DOHH2 (cell line): ENCODE measurements around the gene IGDCC3.

ENCODE experiments used
- H3F3A ChIP-seq: fragments of 200-600 bp; sonication (generic), shearing (Covaris generic); 2 replicates; pipeline ENCODE4 v1.6.0; 2016; ENCODE audit warnings: antibody characterized with exemption, mild to moderate bottlenecking; ENCODE audit not compliant: control insufficient read depth, insufficient read depth
- H3K27ac ChIP-seq: fragments of 200-600 bp; sonication (generic); 2 replicates; pipeline ENCODE4 v1.5.1; 2014; ENCODE audit warnings: low read depth, mild to moderate bottlenecking, low read length, moderate library complexity
- H3K27me3 ChIP-seq: fragments of 200-600 bp; sonication (generic); 2 replicates; pipeline ENCODE4 v1.6.1; 2014; ENCODE audit warnings: mild to moderate bottlenecking, low read length, mixed read lengths; ENCODE audit not compliant: control insufficient read depth
- H3K36me3 ChIP-seq: fragments of 200-600 bp; sonication (generic); 2 replicates; pipeline ENCODE4 v1.6.1; 2014; ENCODE audit warnings: mild to moderate bottlenecking, low read length, moderate library complexity, mixed read lengths; ENCODE audit not compliant: control insufficient read depth
- H3K4me1 ChIP-seq: fragments of 200-600 bp; sonication (generic); 2 replicates; pipeline ENCODE4 v1.6.1; 2014; ENCODE audit warnings: mild to moderate bottlenecking, low read length, mixed read lengths; ENCODE audit not compliant: control insufficient read depth
- H3K4me2 ChIP-seq: fragments of 200-600 bp; sonication (generic); 2 replicates; pipeline ENCODE4 v1.6.0; 2014; ENCODE audit warnings: mild to moderate bottlenecking, low read length, moderate library complexity
- H3K4me3 ChIP-seq: fragments of 200-600 bp; sonication (generic); 2 replicates; pipeline ENCODE4 v1.5.1; 2014; ENCODE audit warnings: mild to moderate bottlenecking, low read length, mixed read lengths
- H3K79me2 ChIP-seq: fragments of 200-600 bp; sonication (generic); 2 replicates; pipeline ENCODE4 v1.6.1; 2014; ENCODE audit warnings: mild to moderate bottlenecking, low read length, mixed read lengths; ENCODE audit not compliant: control insufficient read depth
- H3K9me2 ChIP-seq: fragments of 200-600 bp; sonication (generic); replicated peaks from 2 replicates; pipeline ENCODE4 v1.6.1; 2014; ENCODE audit warnings: mild to moderate bottlenecking, low read length, mixed read lengths; ENCODE audit not compliant: control insufficient read depth
- H3K9me3 ChIP-seq: fragments of 200-600 bp; sonication (generic); 2 replicates; pipeline ENCODE4 v1.6.1; 2014; ENCODE audit warnings: antibody characterized with exemption, low read length, mixed read lengths; ENCODE audit not compliant: control insufficient read depth, insufficient read depth
- H4K20me1 ChIP-seq: fragments of 200-600 bp; sonication (generic); 2 replicates; pipeline ENCODE4 v1.6.0; 2014; ENCODE audit warnings: low read depth, mild to moderate bottlenecking, antibody characterized with exemption, low read length, moderate library complexity; ENCODE audit not compliant: control insufficient read depth, insufficient read depth
- EZH2phosphoT487 ChIP-seq: fragments of 200-600 bp; sonication (generic); IDR thresholded peaks from 2 replicates; pipeline ENCODE4 v1.6.1; 2017; ENCODE audit warnings: borderline replicate concordance, mild to moderate bottlenecking, antibody characterized with exemption, low read length, moderate library complexity, mixed read lengths
- TF ChIP-seq, protein P1 (sequence below): fragments of 200-600 bp; sonication (generic); IDR thresholded peaks from one replicate; pipeline ENCODE4 v1.5.1; 2014; ENCODE audit warnings: antibody characterized with exemption, mild to moderate bottlenecking, low read depth, low read length; ENCODE audit not compliant: poor library complexity, severe bottlenecking

Gene IGDCC3

GRCh38 chr15:65303687-65304380, 74.0 kb downstream of the IGDCC3 start:
- no peaks in the 10 kb centered on the region for H4K20me1 ChIP-seq
- peak overlapping the region; percentile 91 for H3K4me2 ChIP-seq
- H3K27ac ChIP-seq, result peak overlapping the region; percentile 74
- peak overlapping the region; percentile 75 for H3K4me3 ChIP-seq
- H3K9me3 ChIP-seq, result peaks cover 7% of the 10 kb centered on the region; the same call in 1 of the 2 replicates
- H3K27me3 ChIP-seq, result no peaks in the 10 kb centered on the region
- no peaks in the 10 kb centered on the region for H3K36me3 ChIP-seq
- H3K9me2 ChIP-seq, result no peaks in the 10 kb centered on the region
- H3K79me2 ChIP-seq, result no peaks in the 10 kb centered on the region
- peaks cover 22% of the 10 kb centered on the region for H3F3A ChIP-seq
- peaks cover 33% of the 10 kb centered on the region for H3K4me1 ChIP-seq
- no peak for TF ChIP-seq EZH2phosphoT487
- TF ChIP-seq, protein P1, sequence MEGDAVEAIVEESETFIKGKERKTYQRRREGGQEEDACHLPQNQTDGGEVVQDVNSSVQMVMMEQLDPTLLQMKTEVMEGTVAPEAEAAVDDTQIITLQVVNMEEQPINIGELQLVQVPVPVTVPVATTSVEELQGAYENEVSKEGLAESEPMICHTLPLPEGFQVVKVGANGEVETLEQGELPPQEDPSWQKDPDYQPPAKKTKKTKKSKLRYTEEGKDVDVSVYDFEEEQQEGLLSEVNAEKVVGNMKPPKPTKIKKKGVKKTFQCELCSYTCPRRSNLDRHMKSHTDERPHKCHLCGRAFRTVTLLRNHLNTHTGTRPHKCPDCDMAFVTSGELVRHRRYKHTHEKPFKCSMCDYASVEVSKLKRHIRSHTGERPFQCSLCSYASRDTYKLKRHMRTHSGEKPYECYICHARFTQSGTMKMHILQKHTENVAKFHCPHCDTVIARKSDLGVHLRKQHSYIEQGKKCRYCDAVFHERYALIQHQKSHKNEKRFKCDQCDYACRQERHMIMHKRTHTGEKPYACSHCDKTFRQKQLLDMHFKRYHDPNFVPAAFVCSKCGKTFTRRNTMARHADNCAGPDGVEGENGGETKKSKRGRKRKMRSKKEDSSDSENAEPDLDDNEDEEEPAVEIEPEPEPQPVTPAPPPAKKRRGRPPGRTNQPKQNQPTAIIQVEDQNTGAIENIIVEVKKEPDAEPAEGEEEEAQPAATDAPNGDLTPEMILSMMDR, result no peak

DNA sequence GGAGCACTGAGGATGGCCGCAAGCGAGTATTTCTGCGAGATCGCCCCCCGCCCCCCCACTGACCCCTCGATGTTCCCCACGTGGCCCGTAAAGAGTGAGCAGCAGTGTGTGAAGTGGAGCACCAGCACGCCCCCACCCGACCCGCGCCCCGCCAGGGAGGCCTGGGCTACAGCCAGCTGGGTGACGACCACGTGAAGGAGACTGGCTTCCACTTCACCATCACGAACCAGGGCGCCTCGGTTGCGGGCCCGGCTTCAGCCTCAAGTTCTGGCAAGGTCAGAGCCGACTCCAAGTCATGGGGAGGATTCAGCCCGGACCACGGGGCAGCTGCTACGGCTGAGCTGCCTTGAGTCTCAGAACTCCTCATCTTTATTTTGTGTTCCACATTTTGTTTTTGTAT, 75.7 kb downstream of the IGDCC3 start:
- no peak for TF ChIP-seq EZH2phosphoT487
- TF ChIP-seq, protein P1, result no peak
- Histone ChIP-seq H3K9me2 (no peaks in the 10 kb centered on the region), H3K27ac (no peak overlapping the region), H3K27me3 (no peaks in the 10 kb centered on the region), H3K4me2 (no peak overlapping the region), H3K79me2 (no peaks in the 10 kb centered on the region), H4K20me1 (no peaks in the 10 kb centered on the region), H3K4me1 (peaks cover 43% of the 10 kb centered on the region), H3K36me3 (no peaks in the 10 kb centered on the region), H3K9me3 (peaks cover 7% of the 10 kb centered on the region; the same call in 1 of the 2 replicates), H3K4me3 (no peak overlapping the region), H3F3A (peaks cover 25% of the 10 kb centered on the region)

GRCh38 chr15:65300924-65301441, 76.8 kb downstream of the IGDCC3 start:
- H3F3A ChIP-seq, result peaks cover 25% of the 10 kb centered on the region
- TF ChIP-seq, protein P1, result no peak
- TF ChIP-seq EZH2phosphoT487, result no peak
- no peak overlapping the region for H3K27ac ChIP-seq
- no peak overlapping the region for H3K4me2 ChIP-seq
- no peak overlapping the region for H3K4me3 ChIP-seq
- no peaks in the 10 kb centered on the region for H3K79me2 ChIP-seq
- peaks cover 7% of the 10 kb centered on the region; the same call in 1 of the 2 replicates for H3K9me3 ChIP-seq
- no peaks in the 10 kb centered on the region for H3K36me3 ChIP-seq
- no peaks in the 10 kb centered on the region for H4K20me1 ChIP-seq
- no peaks in the 10 kb centered on the region for H3K27me3 ChIP-seq
- H3K4me1 ChIP-seq, result peaks cover 49% of the 10 kb centered on the region
- H3K9me2 ChIP-seq, result no peaks in the 10 kb centered on the region
